Thyroid gland (tissue), 4 donors: ENCODE data around the gene ERICH3.

ENCODE experiments used
- POLR2A ChIP-seq, 2 donors: fragments of 450-650 bp; IDR thresholded peaks; one replicate each; pipeline ENCODE4 v1.6.1; 2017; ENCODE audit warnings: antibody characterized with exemption in 2 of 2, mild to moderate bottlenecking in 2 of 2, moderate library complexity in 1 of 2
- TF ChIP-seq, protein P1 (sequence below), 6 experiments: fragments of 200-600 bp in 3 of 6; fragments of 450-650 bp in 3 of 6; sonication (generic) in 3 of 6; IDR thresholded peaks; one replicate each; pipeline ENCODE4 v1.5.1; 2016 to 2019; ENCODE audit warnings: antibody characterized with exemption in 6 of 6, mild to moderate bottlenecking in 2 of 6, inconsistent platforms in 1 of 6, moderate library complexity in 1 of 6

DNA sequence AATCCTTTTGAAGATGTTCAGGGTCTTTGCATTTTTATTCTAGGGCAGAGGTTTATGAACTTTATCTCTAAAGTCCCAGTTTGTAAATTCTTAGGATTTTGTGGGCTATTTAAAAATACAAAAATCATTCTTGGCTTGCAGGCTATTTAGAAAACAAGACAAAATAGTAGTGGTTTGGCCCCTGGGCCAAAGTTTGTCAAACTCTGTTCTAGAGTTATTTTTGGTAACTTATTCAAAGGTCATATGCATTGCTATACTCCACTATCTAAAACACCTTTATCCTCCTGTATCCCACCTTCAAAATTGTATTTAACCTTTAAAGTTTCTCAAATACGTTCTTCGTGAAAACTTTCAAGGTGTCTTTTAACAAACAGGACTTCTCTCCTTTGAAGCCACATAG lies 85.7 kb downstream of the ERICH3 start:
- no peak for TF ChIP-seq POLR2A (IDR thresholded peaks at IDR 0.05)
- TF ChIP-seq, protein P1, sequence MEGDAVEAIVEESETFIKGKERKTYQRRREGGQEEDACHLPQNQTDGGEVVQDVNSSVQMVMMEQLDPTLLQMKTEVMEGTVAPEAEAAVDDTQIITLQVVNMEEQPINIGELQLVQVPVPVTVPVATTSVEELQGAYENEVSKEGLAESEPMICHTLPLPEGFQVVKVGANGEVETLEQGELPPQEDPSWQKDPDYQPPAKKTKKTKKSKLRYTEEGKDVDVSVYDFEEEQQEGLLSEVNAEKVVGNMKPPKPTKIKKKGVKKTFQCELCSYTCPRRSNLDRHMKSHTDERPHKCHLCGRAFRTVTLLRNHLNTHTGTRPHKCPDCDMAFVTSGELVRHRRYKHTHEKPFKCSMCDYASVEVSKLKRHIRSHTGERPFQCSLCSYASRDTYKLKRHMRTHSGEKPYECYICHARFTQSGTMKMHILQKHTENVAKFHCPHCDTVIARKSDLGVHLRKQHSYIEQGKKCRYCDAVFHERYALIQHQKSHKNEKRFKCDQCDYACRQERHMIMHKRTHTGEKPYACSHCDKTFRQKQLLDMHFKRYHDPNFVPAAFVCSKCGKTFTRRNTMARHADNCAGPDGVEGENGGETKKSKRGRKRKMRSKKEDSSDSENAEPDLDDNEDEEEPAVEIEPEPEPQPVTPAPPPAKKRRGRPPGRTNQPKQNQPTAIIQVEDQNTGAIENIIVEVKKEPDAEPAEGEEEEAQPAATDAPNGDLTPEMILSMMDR (IDR thresholded peaks at IDR 0.05) = no peak
